Glutamatergic neuron (in vitro differentiated cells): Measurements from ENCODE around the gene SON. TPM values are rescaled to one million over a fixed set of nuclear protein-coding genes. Genes with fewer than 3 reads are reported as not detected.
"Not testable (repeated sequence)": the region's sequence is repeated elsewhere in the genome, so short reads cannot be mapped to it uniquely, and the experiment has no call there.

Source experiments
- DNase-seq: peaks from one replicate; pipeline ENCODE4 v3.0.0; 2022
- H3K27ac Mint-ChIP-seq: one replicate; pipeline ENCODE4 v1.8.0; 2020; ENCODE audit warnings: mild to moderate bottlenecking, mixed read lengths, inconsistent platforms; ENCODE audit not compliant: unreplicated experiment
- H3K27me3 Mint-ChIP-seq: one replicate; pipeline ENCODE4 v1.8.0; 2020; ENCODE audit warnings: mild to moderate bottlenecking, moderate library complexity, mixed read lengths, inconsistent platforms; ENCODE audit not compliant: unreplicated experiment
- H3K36me3 Mint-ChIP-seq: one replicate; pipeline ENCODE4 v1.8.0; 2020; ENCODE audit warnings: mild to moderate bottlenecking, mixed read lengths, inconsistent platforms; ENCODE audit not compliant: unreplicated experiment
- H3K4me1 Mint-ChIP-seq: one replicate; pipeline ENCODE4 v1.8.0; 2020; ENCODE audit warnings: mild to moderate bottlenecking, low read depth, mixed read lengths, inconsistent platforms; ENCODE audit not compliant: unreplicated experiment
- H3K4me3 Mint-ChIP-seq: one replicate; pipeline ENCODE4 v1.8.0; 2020; ENCODE audit warnings: mild to moderate bottlenecking, mixed read lengths, inconsistent platforms; ENCODE audit not compliant: unreplicated experiment
- H3K9me3 Mint-ChIP-seq: one replicate; pipeline ENCODE4 v1.8.0; 2020; ENCODE audit warnings: mild to moderate bottlenecking, moderate library complexity, mixed read lengths, inconsistent platforms; ENCODE audit not compliant: unreplicated experiment
- total RNA-seq: library from RNA; stranded (reverse); fragmentation: NEBNext Ultra II Directional; extraction: Animal tissue kit (Norgen Biotek cat#: 25700); gene quantifications from one replicate; pipeline ENCODE4 v1.2.1, GENCODE V29; 2021; ENCODE audit not compliant: unreplicated experiment
- TF ChIP-seq, protein P1 (sequence below): fragments of 200-600 bp; sonication (generic); IDR thresholded peaks from one replicate; pipeline ENCODE4 v1.5.0; 2021; ENCODE audit not compliant: partially characterized antibody, unreplicated experiment

The SON gene
- total RNA-seq, 1 donor from 2014 or later = 289 TPM

DNA sequence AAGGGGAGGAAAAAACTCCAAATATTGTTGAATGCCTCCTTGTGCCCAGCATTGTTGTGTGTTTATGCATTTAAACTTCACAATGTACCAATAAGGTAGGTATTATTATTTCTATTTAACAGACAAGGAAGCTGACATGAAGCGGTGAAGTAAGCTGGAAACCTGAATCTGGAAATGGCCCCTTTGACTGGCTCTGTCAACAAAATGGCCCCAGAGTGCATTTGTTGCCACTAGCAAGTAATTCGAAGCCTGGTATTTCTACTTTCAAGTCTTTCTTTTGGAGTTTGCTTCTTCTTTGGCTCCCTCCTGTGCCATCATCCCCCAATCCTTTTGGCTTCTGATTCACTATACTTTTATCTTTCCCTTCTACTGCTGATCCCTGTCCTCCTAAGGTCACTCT lies 75.6 kb downstream of the SON start:
- Mint-ChIP-seq H3K36me3 (no peaks in the 10 kb centered on the region), H3K9me3 (peaks cover 1% of the 10 kb centered on the region), H3K27me3 (no peaks in the 10 kb centered on the region), H3K4me3 (no peak overlapping the region), H3K4me1 (no peaks in the 10 kb centered on the region), H3K27ac (no peak overlapping the region)
- no peak for DNase-seq
- TF ChIP-seq, protein P1, sequence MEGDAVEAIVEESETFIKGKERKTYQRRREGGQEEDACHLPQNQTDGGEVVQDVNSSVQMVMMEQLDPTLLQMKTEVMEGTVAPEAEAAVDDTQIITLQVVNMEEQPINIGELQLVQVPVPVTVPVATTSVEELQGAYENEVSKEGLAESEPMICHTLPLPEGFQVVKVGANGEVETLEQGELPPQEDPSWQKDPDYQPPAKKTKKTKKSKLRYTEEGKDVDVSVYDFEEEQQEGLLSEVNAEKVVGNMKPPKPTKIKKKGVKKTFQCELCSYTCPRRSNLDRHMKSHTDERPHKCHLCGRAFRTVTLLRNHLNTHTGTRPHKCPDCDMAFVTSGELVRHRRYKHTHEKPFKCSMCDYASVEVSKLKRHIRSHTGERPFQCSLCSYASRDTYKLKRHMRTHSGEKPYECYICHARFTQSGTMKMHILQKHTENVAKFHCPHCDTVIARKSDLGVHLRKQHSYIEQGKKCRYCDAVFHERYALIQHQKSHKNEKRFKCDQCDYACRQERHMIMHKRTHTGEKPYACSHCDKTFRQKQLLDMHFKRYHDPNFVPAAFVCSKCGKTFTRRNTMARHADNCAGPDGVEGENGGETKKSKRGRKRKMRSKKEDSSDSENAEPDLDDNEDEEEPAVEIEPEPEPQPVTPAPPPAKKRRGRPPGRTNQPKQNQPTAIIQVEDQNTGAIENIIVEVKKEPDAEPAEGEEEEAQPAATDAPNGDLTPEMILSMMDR = no peak

- no peaks in the 10 kb centered on the region for H3K4me1 Mint-ChIP-seq
- peaks cover 1% of the 10 kb centered on the region for H3K9me3 Mint-ChIP-seq
- TF ChIP-seq, protein P1 = no peak
- no peaks in the 10 kb centered on the region for H3K36me3 Mint-ChIP-seq
- H3K27me3 Mint-ChIP-seq = no peaks in the 10 kb centered on the region
- no peak for DNase-seq
- H3K4me3 Mint-ChIP-seq = no peak overlapping the region
- H3K27ac Mint-ChIP-seq = no peak overlapping the region
Observed at GRCh38 chr21:33619726-33620125, 76.9 kb downstream of the SON start.

DNA sequence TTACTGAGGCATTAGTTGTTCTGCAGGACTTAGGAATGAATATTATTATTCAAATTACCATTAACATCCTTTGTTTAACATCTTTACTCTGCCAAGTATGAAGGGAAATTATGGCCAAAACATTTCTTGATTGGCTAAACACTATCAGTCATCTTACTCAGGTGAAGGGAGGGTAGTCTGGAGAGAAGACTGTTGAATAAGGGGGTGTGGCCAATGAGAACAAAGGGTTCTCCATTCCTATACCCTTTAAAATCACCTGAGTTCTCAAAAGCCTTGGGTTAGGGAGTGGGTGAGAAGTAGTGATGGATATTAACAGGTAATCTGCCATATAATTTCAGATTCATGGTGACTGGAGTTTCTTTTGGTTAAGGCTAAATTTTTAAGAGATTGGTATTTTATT lies 79.4 kb downstream of the SON start:
- TF ChIP-seq, protein P1 = no peak
- no peak overlapping the region for H3K4me3 Mint-ChIP-seq
- H3K36me3 Mint-ChIP-seq = no peaks in the 10 kb centered on the region
- H3K9me3 Mint-ChIP-seq = no peaks in the 10 kb centered on the region
- no peak overlapping the region for H3K27ac Mint-ChIP-seq
- DNase-seq = no peak
- H3K4me1 Mint-ChIP-seq = no peaks in the 10 kb centered on the region
- H3K27me3 Mint-ChIP-seq = no peaks in the 10 kb centered on the region

- H3K27me3 Mint-ChIP-seq, H3K9me3 Mint-ChIP-seq, H3K27ac Mint-ChIP-seq, H3K4me1 Mint-ChIP-seq, DNase-seq, H3K4me3 Mint-ChIP-seq: not testable (repeated sequence)
- peaks cover 14% of the 10 kb centered on the region for H3K36me3 Mint-ChIP-seq
Observed at GRCh38 chr21:33626151-33626550, 83.3 kb downstream of the SON start.

Other genes with a start within 250 kb of the SON start
- 17.7 TPM for gene IFNAR1, start 218.1 kb upstream of the SON start, total RNA-seq
- gene IFNGR2, start 139.6 kb upstream of the SON start, total RNA-seq = 9.6 TPM
- 37.5 TPM for gene TMEM50B, start 63.1 kb upstream of the SON start, total RNA-seq
- 5.3 TPM for gene DNAJC28, start 51.3 kb upstream of the SON start, total RNA-seq
- 70.3 TPM for gene GART, start 921 bp upstream of the SON start, total RNA-seq
- 8.5 TPM for gene DONSON, start 45.6 kb downstream of the SON start, total RNA-seq
- gene CRYZL1, start 98.7 kb downstream of the SON start, total RNA-seq = 50.3 TPM
- 89.1 TPM for gene ITSN1, start 99.5 kb downstream of the SON start, total RNA-seq